Myocyte (in vitro differentiated cells): ENCODE measurements around the gene AP4B1. TPM values are rescaled to one million over a fixed set of nuclear protein-coding genes. Genes with fewer than 3 reads are reported as not detected.

Experiments used
- DNase-seq: peaks from one replicate; pipeline ENCODE4 v3.0.0-alpha.2; 2012; ENCODE audit warnings: low read depth
- total RNA-seq: library from RNA; depleted of rRNA; stranded (reverse); fragments of >200 nt; gene quantifications from 2 replicates; pipeline ENCODE4 v1.2.3, GENCODE V29; 2014

The AP4B1 gene
- total RNA-seq, 1 donor from 2014 or later = 13.1 TPM

DNA sequence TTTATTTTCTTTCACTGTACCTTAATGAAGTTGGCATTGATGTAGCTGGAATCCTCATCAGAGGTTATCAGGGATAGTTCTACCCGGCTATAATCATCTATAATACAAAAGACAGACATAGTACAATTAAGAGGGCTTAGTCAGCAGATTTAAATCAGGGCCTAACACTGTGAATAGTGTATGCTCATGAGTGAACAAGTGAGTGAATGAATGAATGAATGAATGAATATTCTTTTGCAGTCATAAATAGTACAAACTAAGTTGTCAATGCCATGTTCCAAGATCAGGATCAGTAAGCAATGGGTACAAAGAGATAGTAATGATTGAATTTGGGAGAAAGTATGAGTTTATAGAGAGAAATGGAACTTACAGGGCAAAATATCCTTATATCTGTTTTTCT is 45.6 kb downstream of the AP4B1 start:
- DNase-seq = no peak

- no peak for DNase-seq
These were observed 46.2 kb downstream of the AP4B1 start for GRCh38 chr1:113858418-113858817.

DNA sequence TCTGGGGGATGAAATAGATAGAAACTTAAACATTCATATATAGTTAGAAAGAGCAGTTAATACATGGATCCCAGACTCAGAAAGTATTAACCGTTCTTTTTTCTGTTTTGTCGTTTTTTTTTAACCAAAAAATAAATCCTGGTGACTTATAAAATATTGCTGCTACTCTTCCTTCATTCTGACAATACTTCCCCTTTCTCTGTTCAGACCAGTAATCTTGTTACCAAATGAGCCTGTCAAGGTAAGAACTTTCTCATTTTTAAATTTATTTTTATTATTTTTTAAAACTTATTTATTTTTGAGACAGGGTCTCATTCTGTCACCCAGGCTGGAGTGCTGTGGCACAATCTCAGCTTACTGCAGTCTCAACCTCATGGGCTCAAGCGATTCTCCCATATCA is 46.8 kb downstream of the AP4B1 start:
- DNase-seq = no peak

GRCh38 chr1:113856401-113856790 is 48.2 kb downstream of the AP4B1 start:
- no peak for DNase-seq

DNA sequence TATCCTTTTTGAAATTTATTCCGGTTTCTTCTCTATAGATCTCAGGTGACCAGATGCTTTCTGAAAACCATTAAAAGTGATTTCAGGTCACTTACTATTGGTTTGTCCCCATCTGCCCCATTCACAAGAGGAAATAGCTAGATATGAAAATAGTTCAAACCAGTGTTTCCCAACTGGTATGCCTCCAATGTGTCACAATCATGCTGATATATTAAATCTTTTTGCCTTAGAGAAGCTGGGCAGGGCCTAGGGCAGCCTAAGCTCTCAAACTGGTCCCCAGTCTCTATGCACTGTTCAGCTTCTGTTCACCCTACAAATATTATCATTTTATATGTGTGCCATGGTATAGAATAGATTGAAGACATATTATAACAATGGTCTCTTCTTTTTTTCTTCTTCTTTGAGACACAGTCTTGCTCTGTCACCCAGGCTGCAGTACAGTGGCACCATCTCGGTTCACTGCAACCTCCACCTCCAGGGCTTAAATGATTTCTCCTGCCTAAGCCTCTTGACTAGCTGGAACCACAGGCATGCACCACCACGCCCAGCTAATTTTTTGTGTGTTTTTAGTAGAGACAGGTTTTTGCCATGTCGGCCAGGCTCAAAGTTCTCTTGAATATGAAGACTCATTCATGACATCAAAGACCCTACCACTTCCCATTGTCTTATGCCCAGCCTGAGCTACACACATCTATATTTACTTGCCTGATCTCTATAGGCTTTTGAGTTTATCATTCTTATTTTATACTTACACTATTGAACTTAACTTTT is 48.8 kb downstream of the AP4B1 start:
- DNase-seq = no peak

DNA sequence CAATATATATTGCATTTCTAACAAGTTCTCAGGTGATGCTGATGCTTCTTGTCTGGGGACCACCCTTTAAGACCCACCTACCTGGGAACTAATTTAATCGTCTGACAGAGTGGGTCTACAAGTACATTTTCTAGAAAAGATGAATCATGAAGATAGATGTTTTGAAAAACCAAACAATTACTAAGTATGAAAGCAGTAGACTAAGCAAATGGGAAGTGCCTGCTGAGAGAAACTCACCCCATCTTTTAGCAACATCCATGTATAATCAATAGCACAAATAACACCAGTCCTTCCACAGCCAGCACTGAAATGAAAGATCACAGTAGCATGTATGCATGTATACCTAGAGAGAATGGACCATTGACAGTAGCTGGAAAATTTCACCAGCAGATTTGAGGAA is 50.4 kb downstream of the AP4B1 start:
- DNase-seq = no peak

DNA sequence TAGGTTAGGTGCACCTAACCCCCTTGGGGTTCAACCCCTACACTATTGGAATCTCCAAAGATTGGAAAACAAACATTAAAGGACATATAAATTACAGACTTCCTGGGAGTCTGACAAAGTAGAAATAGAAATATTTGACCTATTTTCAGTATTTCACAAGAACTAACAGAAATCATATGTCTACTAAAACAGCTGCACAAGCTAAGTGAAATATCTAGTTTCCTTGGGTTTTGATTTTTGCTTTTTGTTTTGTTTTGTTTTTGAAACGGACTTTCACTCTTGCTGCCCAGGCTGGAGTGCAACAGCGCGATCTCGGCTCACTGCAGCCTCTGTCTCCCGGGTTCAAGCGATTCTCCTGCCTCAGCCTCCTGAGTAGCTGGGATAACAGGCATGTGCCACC is 51.9 kb downstream of the AP4B1 start:
- DNase-seq = peak; percentile 13

DNA sequence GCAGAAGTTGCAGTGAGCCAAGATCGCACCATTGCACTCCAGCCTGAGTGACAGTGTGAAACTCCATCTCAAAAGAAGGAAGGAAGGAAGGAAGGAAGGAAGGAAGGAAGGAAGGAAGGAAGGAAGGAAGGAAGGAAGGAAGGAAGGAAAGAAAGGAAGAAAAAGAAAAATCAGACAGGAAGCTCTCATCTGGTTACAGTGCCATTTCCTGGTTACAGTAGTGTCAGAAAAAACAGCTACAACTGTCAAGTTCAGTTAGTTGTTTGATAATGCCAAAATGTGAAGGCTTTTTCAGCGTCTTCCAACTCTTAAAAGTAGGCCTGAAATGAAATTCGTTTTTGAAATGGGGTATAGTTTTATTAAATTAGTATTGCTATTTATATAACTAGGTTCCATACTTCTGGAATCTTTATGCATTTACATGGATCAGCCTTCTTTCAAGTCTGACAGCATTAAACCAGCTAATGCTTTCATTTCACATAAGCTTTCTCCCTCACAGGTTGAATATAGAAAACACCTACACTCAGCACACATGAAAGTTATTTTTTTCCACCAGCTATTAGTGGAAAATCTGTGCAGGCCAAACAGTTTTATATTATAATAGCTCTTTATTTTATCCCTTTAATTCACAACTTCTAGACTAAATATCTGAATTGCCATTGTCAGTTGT is 54.3 kb downstream of the AP4B1 start:
- no peak for DNase-seq

DNA sequence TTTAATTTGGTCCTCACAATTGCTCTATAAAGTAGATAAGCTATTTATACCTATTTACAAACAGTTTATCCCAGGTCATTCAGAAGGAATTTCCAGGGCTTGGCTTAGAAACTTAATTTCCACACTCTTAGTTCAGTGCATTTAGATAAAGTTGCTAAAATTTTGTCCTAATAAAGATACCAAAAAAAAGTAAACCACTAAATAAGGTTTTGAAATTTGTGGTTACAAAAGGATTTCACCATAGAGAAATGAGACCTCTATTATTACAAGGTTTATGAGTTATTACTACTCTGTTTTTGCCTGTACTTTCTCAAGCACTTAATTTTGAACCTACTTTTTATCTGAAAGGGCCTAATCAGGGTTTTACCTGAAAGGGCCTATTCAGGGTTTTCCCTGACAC is 55.5 kb downstream of the AP4B1 start:
- no peak for DNase-seq

GRCh38 chr1:113846391-113847035 is 58.1 kb downstream of the AP4B1 start:
- DNase-seq = no peak

Other genes with a start within 250 kb of the AP4B1 start
- 42.7 and 64.9 TPM in 2 replicates for gene PHTF1, start 145.3 kb downstream of the AP4B1 start, total RNA-seq
- gene RSBN1, start 92.3 kb downstream of the AP4B1 start, total RNA-seq = 8.5 and 12.4 TPM in 2 replicates
- gene PTPN22, start 33.1 kb downstream of the AP4B1 start, total RNA-seq = 1.4 and 2.0 TPM in 2 replicates
- gene BCL2L15, start 17.2 kb downstream of the AP4B1 start, total RNA-seq = 0.37 and 4.4 TPM in 2 replicates
- gene DCLRE1B, start 527 bp upstream of the AP4B1 start, total RNA-seq = 4.2 and 5.3 TPM in 2 replicates
- gene HIPK1, start 24.5 kb upstream of the AP4B1 start, total RNA-seq = 45.0 and 71.9 TPM in 2 replicates
- 239 and 310 TPM in 2 replicates for gene OLFML3, start 74.7 kb upstream of the AP4B1 start, total RNA-seq
- 1.0 and 1.4 TPM in 2 replicates for gene SYT6, start 249.1 kb upstream of the AP4B1 start, total RNA-seq